Suppressor macrophage treated with lipopolysaccharide for 1 hour (primary cell): ENCODE measurements around the gene PCDHGB1.
"Not testable (repeated sequence)": the region's sequence is repeated elsewhere in the genome, so short reads cannot be mapped to it uniquely, and the experiment has no call there.

Source experiments
- DNase-seq, 3 donors: peaks; one replicate each; pipeline ENCODE4 v3.0.0-alpha.2; 2020 to 2022

Gene PCDHGB1

DNA sequence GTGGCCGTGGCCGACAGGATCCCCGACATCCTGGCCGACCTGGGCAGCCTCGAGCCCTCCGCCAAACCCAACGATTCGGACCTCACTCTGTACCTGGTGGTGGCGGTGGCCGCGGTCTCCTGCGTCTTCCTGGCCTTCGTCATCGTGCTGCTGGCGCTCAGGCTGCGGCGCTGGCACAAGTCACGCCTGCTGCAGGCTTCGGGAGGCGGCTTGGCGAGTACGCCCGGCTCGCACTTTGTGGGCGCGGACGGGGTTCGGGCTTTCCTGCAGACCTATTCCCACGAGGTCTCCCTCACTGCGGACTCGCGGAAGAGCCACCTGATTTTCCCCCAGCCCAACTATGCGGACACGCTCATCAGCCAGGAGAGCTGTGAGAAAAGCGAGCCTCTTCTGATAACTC, 3.9 kb upstream of the PCDHGB1 start:
- DNase-seq, result not testable (repeated sequence)

DNA sequence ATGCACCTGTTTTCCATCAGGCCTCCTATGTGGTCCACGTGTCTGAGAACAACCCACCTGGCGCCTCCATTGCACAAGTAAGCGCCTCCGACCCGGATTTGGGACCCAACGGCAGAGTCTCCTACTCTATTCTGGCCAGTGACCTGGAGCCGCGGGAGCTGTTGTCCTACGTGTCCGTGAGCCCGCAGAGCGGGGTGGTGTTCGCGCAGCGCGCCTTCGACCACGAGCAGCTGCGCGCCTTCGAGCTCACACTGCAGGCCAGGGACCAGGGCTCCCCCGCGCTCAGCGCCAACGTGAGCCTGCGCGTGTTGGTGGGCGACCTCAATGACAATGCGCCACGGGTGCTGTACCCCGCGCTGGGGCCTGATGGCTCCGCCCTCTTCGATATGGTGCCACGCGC, 1.7 kb downstream of the PCDHGB1 start:
- DNase-seq, result no peak

DNA sequence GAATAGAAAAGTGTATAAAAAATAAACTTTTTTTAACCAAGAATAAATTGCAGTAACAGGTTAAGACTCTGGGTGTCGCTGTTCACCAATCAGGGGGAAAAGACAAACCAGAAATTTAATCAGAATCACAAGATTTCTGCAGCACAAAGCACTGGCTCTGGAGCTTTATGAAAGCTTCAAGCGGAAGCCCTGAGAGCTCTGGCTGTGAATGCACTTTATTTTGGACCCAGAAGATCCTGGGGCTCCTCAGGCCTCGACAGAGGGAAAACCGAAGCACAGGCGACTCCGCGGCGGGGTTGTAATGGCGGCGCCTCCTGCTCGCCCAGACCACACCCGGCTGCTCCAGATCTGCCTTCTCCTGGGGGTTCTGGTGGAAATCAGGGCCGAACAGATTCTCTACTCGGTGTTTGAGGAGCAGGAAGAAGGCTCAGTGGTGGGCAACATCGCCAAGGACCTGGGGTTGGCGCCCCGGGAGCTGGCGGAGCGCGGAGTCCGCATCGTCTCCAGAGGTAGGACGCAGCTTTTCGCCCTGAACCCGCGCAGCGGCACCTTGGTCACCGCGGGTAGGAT, 5.1 kb downstream of the PCDHGB1 start, which contains the start of gene PCDHGA4:
Gene PCDHGA4 (plus strand): TSS at position 122 of the 570 bp plus-strand sequence. CDS start 87 bp downstream, at position 209.
- peak in 1 of 3 donors; percentile 11 for DNase-seq

DNA sequence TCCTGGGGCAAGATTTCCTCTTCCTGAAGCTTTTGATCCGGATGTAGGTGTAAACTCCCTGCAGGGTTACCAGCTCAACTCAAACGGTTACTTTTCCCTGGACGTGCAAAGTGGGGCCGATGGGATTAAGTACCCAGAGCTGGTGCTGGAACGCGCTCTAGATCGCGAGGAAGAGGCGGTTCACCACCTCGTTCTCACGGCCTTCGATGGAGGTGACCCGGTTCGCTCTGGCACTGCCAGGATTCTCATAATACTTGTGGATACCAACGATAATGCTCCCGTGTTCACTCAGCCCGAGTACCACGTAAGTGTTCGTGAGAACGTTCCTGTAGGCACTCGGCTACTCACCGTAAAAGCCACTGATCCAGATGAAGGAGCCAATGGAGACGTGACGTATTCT, 5.7 kb downstream of the PCDHGB1 start:
- DNase-seq, result no peak

DNA sequence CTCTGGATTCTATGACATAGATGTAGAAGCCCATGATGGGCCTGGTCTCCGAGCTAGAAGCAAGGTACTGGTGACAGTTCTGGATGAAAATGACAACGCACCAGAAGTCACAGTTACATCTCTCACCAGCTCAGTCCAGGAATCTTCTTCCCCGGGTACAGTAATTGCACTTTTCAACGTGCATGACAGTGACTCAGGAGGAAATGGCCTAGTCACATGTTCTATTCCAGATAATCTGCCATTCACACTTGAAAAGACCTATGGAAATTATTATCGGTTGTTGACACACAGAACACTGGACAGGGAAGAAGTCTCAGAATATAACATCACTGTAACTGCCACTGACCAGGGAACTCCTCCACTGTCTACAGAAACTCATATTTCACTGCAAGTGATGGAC, 6.2 kb downstream of the PCDHGB1 start:
- no peak for DNase-seq

DNA sequence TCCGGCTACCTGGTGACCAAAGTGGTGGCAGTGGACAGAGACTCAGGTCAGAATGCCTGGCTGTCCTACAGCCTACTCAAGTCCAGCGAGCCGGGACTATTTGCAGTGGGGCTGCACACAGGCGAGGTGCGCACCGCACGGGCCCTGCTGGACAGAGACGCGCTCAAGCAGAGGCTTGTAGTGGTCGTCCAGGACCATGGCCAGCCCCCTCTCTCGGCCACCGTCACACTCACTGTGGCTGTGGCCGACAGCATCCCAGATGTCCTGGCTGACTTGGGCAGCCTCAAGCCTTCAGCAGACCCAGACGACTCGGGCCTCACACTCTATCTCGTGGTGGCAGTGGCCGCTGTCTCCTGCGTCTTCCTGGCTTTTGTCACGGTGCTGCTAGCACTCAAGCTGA, 7.1 kb downstream of the PCDHGB1 start:
- no peak for DNase-seq

DNA sequence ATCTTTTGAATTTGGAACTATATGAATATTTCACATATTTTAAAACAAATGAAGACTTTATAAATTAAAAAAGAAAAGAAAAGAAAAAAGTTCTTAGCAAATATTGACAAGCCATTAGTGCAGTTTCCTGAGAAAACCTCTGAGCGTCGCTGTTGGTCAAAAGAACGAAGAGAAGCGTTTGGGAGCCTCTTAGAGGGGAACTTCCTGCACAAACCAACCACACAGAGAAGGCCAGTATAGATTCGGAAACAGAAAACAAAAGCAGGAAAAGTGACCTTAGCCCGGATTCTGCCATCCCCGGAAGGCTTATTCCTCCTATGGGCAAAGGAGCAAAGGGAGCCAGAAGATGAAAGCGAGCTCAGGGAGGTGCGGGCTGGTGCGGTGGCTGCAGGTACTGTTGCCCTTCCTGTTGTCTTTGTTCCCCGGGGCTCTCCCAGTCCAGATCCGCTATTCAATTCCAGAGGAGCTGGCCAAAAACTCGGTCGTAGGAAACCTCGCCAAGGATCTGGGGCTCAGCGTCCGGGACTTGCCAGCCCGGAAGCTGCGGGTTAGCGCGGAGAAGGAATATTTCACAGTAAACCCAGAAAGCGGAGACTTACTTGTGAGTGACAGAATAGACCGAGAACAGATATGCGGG, 10.0 kb downstream of the PCDHGB1 start, which contains the start of gene PCDHGB2:
Gene PCDHGB2 (plus strand): TSS at position 205 of the 637 bp plus-strand sequence. CDS start 142 bp downstream, at position 347.
- DNase-seq, result peak; percentile 31 to 43 (median 38)

DNA sequence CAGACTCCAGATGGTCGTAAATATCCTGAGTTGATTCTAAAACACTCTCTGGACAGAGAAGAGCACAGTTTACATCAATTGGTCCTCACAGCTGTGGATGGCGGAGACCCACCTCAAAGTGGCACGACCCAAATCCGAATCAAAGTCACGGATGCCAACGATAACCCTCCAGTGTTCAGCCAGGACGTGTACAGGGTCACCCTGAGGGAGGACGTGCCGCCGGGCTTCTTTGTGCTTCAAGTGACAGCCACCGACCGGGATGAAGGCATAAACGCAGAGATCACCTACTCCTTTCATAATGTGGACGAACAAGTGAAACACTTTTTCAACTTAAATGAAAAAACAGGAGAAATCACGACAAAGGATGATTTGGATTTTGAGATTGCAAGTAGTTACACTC, 10.8 kb downstream of the PCDHGB1 start:
- no peak for DNase-seq

DNA sequence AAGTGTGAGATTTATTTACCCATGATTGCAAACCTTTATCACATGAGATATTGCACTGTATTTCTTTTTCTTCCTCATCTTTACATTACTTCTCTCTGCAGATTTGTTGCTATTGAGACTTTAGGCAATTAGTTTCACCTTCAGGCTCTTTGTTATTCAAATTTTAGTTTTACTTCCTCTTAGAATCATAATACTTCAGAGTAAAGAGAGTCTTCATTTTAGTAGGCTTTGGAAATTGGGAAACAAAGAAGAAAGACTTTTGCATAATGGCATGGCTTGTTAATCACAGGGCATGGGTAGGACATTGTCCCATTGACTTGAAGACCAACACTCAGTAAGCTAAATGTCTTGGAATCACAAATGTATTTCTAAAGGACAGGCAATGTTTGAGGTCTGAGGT, 12.8 kb downstream of the PCDHGB1 start:
- DNase-seq, result no peak

DNA sequence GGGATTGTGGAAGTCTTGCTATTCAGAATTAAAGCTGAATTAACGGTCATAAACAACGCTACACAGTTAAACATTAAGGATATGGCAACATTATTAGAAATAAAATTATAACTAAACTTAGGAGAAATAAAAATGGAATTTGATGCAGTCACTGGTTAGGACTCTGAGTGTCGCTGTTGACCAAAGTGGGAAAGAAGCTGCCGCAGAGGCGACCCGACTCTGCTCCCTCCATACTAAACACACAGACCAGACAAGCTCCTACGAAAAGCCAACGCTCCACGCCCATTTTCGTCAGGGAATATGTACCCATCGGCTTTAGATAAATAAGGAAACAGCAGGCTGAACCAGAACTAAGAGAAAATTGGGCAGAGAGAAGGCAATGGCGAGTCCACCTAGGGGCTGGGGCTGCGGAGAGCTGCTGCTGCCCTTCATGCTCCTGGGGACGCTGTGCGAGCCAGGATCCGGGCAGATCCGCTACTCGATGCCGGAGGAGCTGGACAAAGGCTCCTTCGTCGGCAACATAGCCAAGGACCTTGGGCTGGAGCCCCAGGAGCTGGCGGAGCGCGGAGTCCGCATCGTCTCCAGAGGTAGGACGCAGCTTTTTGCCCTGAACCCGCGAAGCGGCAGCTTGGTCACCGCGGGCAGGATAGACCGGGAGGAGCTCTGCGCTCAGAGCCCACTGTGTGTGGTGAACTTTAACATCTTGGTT, 14.2 kb downstream of the PCDHGB1 start, which contains the start of gene PCDHGA5:
Gene PCDHGA5 (plus strand): TSS at position 211 of the 709 bp plus-strand sequence. CDS start 169 bp downstream, at position 380.
- DNase-seq, result no peak

DNA sequence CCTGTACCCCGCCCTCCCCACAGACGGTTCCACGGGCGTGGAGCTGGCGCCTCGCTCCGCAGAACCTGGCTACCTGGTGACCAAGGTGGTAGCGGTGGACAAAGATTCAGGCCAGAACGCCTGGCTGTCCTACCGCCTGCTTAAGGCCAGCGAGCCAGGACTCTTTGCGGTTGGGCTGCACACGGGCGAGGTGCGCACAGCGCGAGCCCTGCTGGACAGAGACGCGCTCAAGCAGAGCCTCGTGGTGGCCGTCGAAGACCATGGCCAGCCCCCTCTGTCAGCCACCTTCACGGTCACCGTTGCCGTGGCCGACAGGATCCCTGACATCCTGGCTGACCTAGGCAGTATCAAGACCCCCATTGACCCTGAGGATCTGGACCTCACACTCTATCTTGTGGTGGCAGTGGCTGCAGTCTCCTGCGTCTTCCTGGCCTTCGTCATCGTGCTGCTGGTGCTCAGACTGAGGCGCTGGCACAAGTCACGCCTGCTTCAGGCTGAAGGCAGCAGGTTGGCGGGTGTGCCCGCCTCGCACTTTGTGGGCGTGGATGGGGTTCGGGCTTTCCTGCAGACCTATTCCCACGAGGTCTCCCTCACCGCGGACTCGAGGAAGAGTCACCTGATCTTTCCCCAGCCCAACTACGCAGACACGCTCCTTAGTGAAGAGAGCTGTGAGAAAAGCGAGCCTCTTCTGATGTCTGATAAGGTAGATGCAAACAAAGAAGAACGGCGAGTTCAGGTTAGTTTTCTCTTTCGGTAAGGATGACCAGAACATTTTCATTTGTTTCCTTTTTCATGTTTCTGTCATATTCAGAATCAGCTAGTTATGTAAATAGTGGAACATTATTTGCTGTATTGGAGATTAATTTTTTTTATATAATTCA, 16.4 kb downstream of the PCDHGB1 start:
- no peak for DNase-seq

DNA sequence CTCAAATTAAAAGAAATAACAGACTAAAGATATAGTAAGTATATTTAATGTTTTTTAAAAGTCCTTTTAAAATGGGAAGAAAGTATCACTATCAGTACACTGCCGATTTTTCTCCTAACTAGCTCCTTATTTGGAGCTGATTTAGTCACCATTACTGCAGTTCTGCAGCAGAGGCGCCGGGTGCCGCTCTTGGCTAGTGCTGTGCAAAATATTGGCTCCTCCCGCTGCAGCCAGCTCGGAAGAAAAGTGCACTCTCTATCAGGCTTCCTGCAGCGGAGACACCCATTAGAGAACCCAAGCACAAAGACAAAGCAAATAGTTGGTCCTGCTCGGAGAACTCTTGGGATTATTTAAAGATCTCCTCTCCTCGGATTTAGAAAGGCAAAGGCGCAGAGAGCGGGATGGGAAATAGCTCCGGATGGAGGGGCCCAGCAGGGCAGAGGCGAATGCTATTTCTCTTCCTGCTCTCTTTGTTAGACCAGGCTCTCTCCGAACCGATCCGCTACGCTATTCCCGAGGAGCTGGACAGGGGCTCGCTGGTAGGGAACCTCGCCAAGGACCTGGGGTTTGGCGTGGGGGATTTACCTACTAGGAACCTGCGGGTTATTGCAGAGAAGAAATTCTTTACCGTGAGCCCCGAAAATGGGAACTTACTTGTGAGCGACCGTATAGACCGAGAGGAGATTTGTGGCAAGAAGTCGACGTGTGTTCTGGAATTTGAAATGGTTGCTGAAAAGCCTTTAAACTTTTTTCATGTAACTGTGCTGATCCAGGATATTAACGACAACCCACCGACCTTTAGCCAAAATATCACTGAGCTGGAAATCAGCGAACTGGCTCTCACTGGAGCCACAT, 20.3 kb downstream of the PCDHGB1 start, which contains the start of gene PCDHGB3:
Gene PCDHGB3 (plus strand): TSS at position 249 of the 855 bp plus-strand sequence. CDS start 153 bp downstream, at position 402.
- peak; percentile 34 to 51 (median 39) for DNase-seq

DNA sequence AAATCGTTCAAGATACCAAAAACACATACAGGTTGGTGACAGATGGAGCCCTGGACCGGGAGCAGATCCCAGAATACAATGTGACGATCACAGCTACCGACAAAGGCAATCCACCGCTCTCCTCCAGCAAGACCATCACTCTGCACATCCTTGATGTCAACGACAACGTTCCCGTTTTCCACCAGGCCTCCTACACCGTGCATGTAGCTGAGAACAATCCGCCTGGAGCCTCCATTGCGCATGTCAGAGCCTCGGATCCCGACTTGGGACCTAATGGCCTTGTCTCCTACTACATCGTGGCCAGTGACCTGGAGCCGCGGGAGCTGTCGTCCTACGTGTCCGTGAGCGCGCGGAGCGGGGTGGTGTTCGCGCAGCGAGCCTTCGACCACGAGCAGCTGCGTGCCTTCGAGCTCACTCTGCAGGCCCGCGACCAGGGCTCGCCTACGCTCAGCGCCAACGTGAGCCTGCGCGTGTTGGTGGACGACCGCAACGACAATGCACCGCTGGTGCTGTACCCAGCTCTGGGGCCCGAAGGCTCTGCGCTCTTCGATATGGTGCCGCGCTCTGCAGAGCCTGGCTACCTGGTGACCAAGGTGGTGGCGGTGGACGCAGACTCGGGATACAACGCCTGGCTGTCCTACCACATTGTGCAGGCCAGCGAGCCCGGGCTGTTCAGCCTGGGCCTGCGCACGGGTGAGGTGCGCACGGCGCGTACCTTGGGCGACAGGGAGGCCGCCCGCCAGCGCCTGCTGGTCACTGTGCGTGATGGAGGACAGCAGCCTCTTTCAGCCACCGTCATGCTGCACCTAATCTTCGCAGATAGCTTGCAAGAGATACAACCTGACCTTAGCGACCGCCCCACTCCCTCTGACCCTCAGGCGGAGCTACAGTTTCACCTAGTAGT, 21.9 kb downstream of the PCDHGB1 start:
- no peak for DNase-seq

DNA sequence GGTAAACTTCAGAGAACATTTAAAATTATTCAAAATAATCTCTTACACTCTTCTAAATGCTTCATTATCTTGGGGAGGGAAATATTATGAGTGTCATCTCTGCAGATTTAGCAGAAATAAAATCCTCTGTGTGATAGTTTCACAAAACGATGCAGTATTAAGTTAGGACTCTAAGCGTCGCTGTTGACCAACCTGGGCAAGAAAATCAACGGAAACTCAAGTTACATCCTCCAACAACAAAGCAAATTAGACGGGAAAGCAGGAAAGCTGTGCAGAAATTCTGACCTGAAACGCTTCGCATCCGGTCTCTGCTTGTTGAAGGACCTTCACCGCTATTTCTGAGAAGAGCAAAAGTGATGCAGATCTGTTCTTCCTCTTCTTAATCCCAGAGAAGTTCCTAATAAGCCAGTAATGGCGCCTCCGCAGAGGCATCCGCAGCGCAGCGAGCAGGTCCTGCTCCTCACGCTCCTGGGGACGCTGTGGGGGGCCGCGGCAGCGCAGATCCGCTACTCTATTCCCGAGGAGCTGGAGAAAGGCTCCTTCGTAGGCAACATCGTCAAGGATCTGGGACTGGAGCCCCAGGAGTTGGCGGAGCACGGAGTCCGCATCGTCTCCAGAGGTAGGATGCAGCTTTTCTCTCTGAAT, 23.9 kb downstream of the PCDHGB1 start, which contains the start of gene PCDHGA6:
Gene PCDHGA6 (plus strand): TSS at position 219 of the 645 bp plus-strand sequence. CDS start 193 bp downstream, at position 412.
- DNase-seq, result no peak

DNA sequence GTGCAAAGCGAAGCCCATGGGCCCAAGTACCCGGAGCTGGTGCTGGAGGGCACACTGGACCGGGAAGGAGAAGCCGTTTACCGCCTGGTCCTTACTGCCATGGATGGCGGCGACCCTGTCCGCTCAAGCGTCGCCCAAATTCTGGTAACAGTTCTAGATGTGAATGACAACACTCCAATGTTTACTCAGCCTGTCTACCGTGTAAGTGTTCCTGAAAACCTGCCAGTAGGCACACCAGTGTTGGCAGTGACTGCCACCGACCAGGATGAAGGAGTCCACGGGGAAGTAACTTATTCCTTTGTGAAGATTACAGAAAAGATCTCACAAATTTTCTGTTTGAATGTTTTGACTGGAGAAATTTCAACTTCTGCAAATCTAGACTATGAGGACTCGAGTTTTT, 24.7 kb downstream of the PCDHGB1 start:
- no peak for DNase-seq

DNA sequence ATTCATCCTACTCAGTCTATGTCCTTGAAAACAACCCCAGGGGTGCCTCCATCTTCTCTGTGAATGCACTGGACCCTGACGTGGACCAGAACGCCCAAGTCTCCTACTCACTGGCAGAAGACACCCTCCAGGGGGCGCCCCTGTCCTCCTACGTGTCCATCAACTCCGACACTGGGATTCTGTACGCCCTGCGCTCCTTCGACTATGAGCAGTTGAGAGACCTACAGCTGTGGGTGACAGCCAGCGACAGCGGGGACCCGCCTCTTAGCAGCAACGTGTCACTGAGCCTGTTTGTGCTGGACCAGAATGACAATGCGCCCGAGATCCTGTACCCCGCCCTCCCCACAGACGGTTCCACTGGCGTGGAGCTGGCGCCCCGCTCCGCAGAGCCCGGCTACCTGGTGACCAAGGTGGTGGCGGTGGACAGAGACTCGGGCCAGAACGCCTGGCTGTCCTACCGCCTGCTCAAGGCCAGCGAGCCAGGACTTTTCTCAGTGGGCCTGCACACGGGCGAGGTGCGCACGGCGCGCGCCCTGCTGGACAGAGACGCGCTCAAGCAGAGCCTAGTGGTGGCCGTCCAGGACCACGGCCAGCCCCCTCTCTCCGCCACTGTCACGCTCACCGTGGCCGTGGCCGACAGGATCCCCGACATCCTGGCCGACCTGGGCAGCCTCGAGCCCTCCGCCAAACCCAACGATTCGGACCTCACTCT, 25.7 kb downstream of the PCDHGB1 start:
- not testable (repeated sequence) for DNase-seq

DNA sequence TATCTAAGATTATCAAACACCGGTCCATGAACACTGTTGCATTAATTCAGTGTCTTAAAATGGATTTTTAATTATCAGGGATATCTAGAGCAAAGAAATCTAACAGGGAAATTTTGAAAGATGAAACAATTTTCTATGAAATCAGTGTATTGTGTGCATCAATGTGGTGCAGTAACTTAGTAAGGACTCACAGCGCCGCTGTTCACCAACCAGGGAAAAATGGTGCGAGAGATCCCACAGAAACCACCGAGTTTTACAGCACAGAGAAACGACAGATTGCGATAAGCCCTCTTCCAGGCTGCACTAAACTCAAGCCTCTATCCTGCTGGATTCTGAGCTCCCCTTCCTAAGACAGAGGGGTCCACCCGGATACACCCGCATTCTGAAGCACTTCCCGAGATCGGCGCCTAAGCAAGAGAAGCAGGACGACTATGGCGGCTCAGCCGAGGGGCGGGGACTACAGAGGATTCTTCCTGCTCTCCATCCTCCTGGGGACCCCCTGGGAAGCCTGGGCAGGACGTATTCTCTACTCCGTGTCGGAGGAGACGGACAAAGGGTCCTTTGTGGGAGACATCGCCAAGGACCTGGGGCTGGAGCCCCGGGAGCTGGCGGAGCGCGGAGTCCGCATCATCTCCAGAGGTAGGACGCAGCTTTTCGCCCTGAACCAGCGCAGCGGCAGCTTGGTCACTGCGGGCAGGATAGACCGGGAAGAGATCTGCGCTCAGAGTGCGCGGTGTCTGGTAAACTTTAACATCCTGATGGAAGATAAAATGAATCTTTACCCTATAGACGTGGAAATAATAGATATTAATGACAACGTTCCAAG, 32.8 kb downstream of the PCDHGB1 start, which contains the start of gene PCDHGA7:
Gene PCDHGA7 (plus strand): TSS at position 274 of the 826 bp plus-strand sequence. CDS start 158 bp downstream, at position 432.
- peak in 1 of 3 donors; percentile 7 for DNase-seq

DNA sequence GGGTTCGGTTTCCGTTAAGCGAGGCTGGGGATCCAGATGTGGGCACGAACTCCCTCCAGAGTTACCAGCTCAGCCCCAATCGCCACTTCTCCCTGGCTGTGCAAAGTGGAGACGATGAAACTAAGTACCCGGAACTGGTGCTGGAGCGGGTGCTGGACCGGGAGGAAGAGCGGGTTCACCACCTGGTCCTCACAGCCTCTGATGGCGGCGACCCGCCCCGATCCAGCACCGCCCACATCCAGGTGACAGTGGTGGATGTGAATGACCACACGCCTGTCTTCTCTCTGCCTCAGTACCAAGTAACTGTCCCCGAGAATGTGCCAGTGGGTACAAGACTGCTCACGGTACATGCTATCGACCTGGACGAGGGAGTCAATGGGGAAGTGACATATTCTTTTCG, 33.4 kb downstream of the PCDHGB1 start:
- DNase-seq, result no peak
